ENCODE data around the gene UTP18. TPM values are rescaled to one million over a fixed set of nuclear protein-coding genes. Genes with fewer than 3 reads are reported as not detected.

The UTP18 gene
- polyA plus RNA-seq, 1 donor (not counting 4 experiments of a cell fraction or from before 2014, with no cell fraction given): 42.7 TPM

DNA sequence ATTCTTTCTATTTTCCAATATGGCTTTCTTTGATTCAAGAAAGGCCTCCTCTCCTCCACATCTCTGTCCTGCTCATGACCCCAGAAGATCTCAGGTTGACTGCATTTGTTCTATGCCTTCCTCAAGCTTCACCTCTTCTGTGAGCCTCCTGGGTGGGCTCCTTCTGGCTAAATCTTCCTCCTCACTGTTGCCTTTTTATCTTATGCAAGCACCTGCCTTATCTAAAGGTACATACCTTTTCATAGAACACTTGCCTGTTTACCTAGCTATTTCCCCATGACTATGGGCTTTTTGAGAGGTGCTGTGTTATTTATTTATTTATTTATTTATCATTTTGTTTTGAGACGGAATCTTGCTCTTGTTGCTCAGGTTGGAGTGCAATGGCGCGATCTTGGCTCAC is 81.1 kb downstream of the UTP18 start:
- TF ChIP-seq CTCF (optimal IDR thresholded peaks at IDR 0.05 in 1 of 3, IDR thresholded peaks at IDR 0.05 in 1 of 3, conservative IDR thresholded peaks at IDR 0.05 in 1 of 3; ENCODE audit: extremely low read depth in 1 of 3, insufficient read depth in 2 of 3, low read length in 3 of 3): no peak
- no peak for TF ChIP-seq EZH2 (IDR thresholded peaks at IDR 0.05; ENCODE audit: low read length)
- H3K9ac ChIP-seq (ENCODE audit: control insufficient read depth, extremely low read depth, insufficient read depth, low read length): no peak overlapping the region
- H3K4me3 ChIP-seq (ENCODE audit: control insufficient read depth in 2 of 3, extremely low read depth in 1 of 3, insufficient read depth in 2 of 3, low read depth in 1 of 3, low read length in 3 of 3): no peak overlapping the region
- no peaks in the 10 kb centered on the region for H3K9me1 ChIP-seq (ENCODE audit: control insufficient read depth, extremely low read depth, insufficient read depth, low read length)
- H3K36me3 ChIP-seq (ENCODE audit: control insufficient read depth in 2 of 2, extremely low read depth in 1 of 2, insufficient read depth in 2 of 2, low read length in 2 of 2): no peaks in the 10 kb centered on the region
- FAIRE-seq (no peak), DNase-seq (ENCODE audit: low read depth, low spot score) (no peak)
- no peaks in the 10 kb centered on the region for H3K4me1 ChIP-seq (ENCODE audit: control insufficient read depth, extremely low read depth, insufficient read depth, low read length)
- H4K20me1 ChIP-seq (ENCODE audit: control insufficient read depth, extremely low read depth, insufficient read depth, low read length): no peaks in the 10 kb centered on the region
- H3K27ac ChIP-seq (ENCODE audit: control insufficient read depth, insufficient read depth, low read length): no peak overlapping the region
- H2AFZ ChIP-seq (ENCODE audit: control insufficient read depth, low read length): no peak overlapping the region
- no peaks in the 10 kb centered on the region for H3K9me3 ChIP-seq (ENCODE audit: control insufficient read depth, low read depth, low read length)
- no peak overlapping the region for H3K4me2 ChIP-seq (ENCODE audit: control insufficient read depth, extremely low read depth, insufficient read depth, low read depth, low read length)
- no peaks in the 10 kb centered on the region for H3K27me3 ChIP-seq (ENCODE audit: control insufficient read depth, extremely low read depth, insufficient read depth, low read length)
- H3K79me2 ChIP-seq (ENCODE audit: control insufficient read depth, insufficient read depth, low read length): no peaks in the 10 kb centered on the region
- dilution Hi-C loops (cut with MboI; ENCODE audit: extremely low pct_ligation_motif_present, low sequenced_read_pairs): no loop called here

DNA sequence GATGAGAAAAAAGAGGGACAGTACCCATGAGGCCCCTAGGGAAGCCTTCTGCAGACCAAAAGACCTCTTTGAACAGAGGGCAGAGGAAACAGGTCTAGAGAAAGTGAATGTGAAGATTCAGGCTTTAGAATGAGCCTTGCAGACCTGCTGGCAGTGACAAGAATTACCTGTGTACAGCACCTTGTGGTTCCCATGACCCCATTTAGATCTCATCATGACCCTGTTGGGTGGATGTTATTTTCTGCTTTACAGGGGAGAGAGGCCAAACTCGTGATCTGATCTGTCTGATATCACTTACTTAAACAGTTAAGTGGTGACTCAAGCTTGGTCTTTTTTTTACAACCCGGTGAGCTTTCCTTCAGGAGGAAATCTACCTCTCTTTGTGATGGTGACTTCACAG is 81.9 kb downstream of the UTP18 start:
- dilution Hi-C loops (cut with MboI; ENCODE audit: extremely low pct_ligation_motif_present, low sequenced_read_pairs): no loop called here
- FAIRE-seq (no peak), DNase-seq (ENCODE audit: low read depth, low spot score) (no peak)
- no peak overlapping the region for H3K4me2 ChIP-seq (ENCODE audit: control insufficient read depth, extremely low read depth, insufficient read depth, low read depth, low read length)
- H2AFZ ChIP-seq (ENCODE audit: control insufficient read depth, low read length): no peak overlapping the region
- TF ChIP-seq CTCF (optimal IDR thresholded peaks at IDR 0.05 in 1 of 3, IDR thresholded peaks at IDR 0.05 in 1 of 3, conservative IDR thresholded peaks at IDR 0.05 in 1 of 3; ENCODE audit: extremely low read depth in 1 of 3, insufficient read depth in 2 of 3, low read length in 3 of 3) (no peak), EZH2 (IDR thresholded peaks at IDR 0.05; ENCODE audit: low read length) (no peak)
- H3K9me3 ChIP-seq (ENCODE audit: control insufficient read depth, low read depth, low read length): no peaks in the 10 kb centered on the region
- no peaks in the 10 kb centered on the region for H4K20me1 ChIP-seq (ENCODE audit: control insufficient read depth, extremely low read depth, insufficient read depth, low read length)
- no peak overlapping the region for H3K4me3 ChIP-seq (ENCODE audit: control insufficient read depth in 2 of 3, extremely low read depth in 1 of 3, insufficient read depth in 2 of 3, low read depth in 1 of 3, low read length in 3 of 3)
- no peaks in the 10 kb centered on the region for H3K27me3 ChIP-seq (ENCODE audit: control insufficient read depth, extremely low read depth, insufficient read depth, low read length)
- no peaks in the 10 kb centered on the region for H3K36me3 ChIP-seq (ENCODE audit: control insufficient read depth in 2 of 2, extremely low read depth in 1 of 2, insufficient read depth in 2 of 2, low read length in 2 of 2)
- H3K9me1 ChIP-seq (ENCODE audit: control insufficient read depth, extremely low read depth, insufficient read depth, low read length): no peaks in the 10 kb centered on the region
- H3K9ac ChIP-seq (ENCODE audit: control insufficient read depth, extremely low read depth, insufficient read depth, low read length): no peak overlapping the region
- no peak overlapping the region for H3K27ac ChIP-seq (ENCODE audit: control insufficient read depth, insufficient read depth, low read length)
- no peaks in the 10 kb centered on the region for H3K79me2 ChIP-seq (ENCODE audit: control insufficient read depth, insufficient read depth, low read length)
- H3K4me1 ChIP-seq (ENCODE audit: control insufficient read depth, extremely low read depth, insufficient read depth, low read length): no peaks in the 10 kb centered on the region

Measured in keratinocyte (primary cell).